Activated CD8-positive, alpha-beta memory T cell treated with anti-CD3 and anti-CD28 coated beads for 48 hours (primary cell): ENCODE results near the gene CRY2.
"Not testable (repeated sequence)": the region's sequence is repeated elsewhere in the genome, so short reads cannot be mapped to it uniquely, and the experiment has no call there.

Experiments
- DNase-seq, 3 experiments: peaks; one replicate each; pipeline ENCODE4 v3.0.0-alpha.2; 2020; ENCODE audit warnings: low read depth in 2 of 3, low spot score in 2 of 3

Gene CRY2

DNA sequence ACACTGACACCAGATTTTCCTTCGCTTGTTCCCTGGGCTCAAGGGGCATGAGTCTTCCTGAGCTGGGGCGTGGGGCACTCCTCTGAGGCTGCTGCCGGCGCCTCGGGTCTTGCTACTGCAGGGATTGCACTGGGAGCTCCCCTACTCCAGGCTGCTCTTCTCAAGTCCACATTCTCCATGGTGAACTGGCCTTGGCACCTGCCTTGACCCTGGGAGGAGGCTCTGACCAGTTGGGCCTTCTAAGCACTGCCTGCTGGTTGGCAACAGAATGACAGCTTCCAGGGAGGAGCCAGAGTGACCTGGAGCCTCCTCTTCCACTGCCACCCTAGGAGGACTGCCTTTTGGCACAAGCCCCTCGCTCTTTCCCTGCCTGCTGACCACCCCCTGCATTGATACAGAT, 50.3 kb downstream of the CRY2 start:
- DNase-seq, result no peak

DNA sequence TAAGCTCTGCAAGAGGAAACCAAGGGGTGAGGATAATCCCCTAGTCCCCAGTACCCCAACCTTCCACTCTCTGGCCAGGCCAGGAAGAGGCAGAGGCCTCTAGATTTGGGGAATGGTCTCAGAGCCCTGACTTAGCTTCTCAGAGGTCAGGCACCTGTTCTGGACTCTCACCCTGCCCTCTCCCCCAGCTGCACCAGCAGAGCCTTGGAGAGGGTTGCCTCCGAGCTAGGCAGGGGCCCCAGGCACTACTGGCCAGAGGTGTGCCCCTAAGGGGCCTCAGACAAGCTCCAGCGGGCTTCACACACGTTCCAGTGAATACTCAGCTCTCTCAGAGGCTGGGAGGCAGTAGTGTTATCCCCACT, 51.8 kb downstream of the CRY2 start:
- no peak for DNase-seq

DNA sequence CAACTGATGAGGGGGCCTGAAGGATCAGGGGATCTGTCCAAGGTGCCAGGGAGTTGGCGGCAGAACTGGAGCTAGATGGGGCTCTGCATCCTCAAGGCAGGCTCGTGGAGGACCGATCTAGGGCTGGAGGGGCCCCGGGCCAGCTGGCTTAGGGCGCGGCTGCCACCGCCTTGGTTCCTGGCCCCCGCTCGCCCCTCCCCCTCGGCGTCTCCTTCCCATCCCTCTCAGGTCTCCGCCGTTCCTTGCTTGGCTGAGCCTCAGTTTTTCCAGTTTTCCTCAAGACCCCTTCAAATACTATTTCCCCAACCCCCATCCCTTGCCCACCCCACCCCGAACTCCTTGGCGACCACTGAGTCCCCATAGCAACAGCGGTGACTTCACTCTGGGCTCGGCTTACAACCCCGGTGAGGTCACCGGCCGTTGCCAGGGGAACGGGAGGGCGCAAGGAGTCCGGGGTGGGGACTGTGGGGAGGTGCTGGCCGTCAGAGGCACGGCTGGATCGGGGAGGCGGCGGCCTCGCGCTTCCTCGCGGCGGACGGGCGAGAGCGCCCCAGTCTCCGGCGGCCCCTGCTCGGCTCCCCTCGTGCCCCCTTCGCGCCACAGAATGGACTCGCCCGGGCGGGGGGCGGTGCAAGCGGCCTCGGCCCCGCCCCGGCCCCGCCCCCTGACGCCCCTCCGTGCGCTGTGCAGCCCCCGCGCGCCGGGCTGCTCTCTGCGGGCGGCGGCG, 52.3 kb downstream of the CRY2 start:
- peak in 2 of 3 experiments; percentile 31 to 32 for DNase-seq

DNA sequence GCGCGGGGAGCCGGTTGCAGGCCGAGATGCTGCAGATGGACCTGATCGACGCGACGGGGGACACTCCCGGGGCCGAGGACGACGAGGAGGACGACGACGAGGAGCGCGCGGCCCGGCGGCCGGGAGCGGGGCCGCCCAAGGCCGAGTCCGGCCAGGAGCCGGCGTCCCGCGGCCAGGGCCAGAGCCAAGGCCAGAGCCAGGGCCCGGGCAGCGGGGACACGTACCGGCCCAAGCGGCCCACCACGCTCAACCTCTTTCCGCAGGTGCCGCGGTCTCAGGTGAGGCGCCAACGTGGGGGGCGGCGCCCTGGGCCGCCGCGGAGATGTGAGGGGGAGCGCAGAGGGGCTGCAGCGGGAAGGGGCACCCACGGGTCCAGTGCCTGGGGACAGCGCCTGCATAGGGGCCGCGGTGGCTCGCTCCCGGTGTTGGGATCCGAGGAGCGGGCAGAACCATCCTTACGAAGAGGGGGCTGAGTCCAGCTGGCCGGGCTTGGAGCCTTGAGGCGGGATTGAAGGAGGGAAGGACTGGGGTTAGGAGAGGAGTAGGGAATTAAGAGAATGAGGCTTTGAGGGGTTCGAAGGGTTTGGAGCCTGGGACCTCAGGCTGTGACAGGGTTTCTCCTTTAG, 53.0 kb downstream of the CRY2 start:
- not testable (repeated sequence) for DNase-seq

DNA sequence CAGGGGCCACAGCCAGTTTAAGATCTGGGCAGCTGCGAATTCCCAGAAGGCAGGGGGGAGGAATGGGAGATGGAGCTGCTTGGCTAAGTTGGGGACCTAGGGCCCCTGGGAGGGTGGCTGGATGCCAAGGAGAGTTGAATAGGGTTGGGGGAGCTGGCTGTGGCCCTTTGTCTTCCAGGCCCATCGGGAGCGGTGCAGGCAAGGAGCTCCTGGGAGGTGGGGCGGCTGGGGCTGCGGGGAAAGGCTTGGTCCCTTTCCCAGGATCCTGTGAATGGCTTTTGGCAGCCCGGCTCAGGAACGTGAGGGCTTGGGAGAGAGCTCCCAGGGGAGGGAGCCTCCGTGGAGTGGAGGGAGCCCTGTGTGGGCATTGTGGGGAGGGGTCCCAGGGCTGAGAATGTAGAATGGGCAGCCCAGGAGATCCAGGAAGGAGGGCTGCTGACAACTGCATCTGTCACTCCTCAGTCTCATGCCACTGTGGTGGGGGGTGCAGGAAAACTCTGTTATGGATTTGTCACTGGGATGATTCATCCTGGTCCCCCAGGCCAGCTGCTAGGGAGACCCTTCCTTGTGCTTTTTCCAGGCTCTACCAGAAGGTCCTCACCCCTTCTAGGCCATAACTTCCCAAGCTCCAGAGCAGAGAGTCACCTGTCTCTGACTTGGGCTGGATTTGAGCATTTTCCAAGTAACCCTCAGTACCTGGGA, 53.8 kb downstream of the CRY2 start:
- DNase-seq, result no peak

DNA sequence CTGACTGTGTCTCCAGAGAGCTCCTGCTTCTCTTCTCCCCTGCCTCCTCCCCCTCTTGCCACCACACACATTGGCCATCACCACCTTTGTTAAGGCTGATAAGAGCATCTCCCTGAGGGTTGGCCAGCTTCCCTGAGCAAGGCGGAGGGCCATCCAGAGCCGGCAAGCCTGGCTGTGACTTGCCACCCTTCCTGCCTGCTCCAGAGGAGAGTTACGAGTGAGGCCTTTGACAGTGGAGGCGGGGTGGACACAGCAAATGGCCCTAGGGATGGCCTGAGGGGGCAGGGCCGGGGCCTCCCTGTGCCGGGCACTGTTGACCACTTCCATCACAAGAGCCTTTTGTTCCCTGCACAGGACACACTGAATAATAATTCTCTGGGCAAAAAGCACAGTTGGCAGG, 54.4 kb downstream of the CRY2 start:
- DNase-seq, result no peak

DNA sequence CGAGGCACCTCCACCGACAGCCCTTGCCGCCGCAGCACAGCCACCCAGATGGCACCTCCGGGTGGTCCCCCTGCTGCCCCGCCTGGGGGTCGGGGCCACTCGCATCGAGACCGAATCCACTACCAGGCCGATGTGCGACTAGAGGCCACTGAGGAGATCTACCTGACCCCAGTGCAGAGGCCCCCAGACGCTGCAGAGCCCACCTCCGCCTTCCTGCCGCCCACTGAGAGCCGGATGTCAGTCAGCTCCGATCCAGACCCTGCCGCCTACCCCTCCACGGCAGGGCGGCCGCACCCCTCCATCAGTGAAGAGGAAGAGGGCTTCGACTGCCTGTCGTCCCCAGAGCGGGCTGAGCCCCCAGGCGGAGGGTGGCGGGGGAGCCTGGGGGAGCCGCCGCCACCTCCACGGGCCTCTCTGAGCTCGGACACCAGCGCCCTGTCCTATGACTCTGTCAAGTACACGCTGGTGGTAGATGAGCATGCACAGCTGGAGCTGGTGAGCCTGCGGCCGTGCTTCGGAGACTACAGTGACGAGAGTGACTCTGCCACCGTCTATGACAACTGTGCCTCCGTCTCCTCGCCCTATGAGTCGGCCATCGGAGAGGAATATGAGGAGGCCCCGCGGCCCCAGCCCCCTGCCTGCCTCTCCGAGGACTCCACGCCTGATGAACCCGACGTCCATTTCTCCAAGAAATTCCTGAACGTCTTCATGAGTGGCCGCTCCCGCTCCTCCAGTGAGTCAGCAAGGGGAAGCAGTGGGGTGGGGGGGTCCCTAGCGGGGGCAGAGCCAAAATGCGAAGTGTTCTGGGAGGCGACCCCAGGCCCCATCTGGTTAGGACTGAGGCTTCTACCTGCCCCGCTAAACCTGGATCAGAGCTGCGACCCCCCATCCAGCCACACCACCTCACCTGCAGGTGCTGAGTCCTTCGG, 55.4 kb downstream of the CRY2 start:
- no peak for DNase-seq

DNA sequence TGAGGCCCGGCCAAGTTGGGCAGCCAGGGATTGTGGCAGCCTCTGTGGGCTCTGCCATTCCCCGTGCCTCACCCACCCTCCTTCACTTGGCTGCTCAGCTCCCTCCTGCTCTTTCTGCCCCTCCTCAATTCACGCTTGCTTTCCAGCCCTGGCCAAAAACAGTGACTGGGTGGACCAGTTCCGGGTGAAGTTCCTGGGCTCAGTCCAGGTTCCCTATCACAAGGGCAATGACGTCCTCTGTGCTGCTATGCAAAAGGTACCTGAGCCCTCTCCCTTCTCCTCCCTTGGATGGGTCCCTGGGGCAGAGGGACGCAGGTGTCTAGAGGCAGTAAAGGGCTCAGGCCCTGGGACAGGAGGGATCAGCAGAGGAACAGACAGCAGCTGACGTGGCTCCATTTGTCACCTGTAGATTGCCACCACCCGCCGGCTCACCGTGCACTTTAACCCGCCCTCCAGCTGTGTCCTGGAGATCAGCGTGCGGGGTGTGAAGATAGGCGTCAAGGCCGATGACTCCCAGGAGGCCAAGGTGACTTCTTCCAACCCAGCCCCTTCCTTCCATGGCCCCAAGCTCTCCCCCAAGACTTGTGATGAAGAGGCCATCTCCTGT, 57.1 kb downstream of the CRY2 start:
- no peak for DNase-seq

DNA sequence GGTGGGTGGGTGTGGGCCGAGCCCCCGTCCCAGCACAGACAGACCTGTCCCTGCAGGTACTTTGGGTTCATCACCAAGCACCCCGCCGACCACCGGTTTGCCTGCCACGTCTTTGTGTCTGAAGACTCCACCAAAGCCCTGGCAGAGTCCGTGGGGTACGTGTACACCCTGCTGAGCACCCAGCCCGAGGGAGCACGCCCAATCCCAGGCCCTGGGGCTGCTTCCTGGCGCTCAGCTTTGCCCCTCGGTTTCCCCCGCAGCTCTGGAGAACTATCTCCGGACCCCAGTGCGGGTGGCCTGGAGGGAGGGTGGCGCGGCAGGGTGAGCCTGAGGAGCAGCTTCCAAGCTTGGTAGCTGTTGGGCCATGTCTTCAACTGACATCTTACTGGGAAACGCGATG, 57.8 kb downstream of the CRY2 start:
- no peak for DNase-seq

DNA sequence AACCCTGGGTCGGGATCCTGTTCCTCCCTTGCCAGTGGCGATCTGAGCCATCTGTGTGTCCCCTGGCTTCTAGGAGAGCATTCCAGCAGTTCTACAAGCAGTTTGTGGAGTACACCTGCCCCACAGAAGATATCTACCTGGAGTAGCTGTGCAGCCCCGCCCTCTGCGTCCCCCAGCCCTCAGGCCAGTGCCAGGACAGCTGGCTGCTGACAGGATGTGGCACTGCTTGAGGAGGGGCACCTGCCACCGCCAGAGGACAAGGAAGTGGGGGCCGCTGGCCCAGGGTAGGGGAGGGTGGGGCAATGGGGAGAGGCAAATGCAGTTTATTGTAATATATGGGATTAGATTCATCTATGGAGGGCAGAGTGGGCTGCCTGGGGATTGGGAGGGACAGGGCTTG, 58.3 kb downstream of the CRY2 start:
- not testable (repeated sequence) for DNase-seq

DNA sequence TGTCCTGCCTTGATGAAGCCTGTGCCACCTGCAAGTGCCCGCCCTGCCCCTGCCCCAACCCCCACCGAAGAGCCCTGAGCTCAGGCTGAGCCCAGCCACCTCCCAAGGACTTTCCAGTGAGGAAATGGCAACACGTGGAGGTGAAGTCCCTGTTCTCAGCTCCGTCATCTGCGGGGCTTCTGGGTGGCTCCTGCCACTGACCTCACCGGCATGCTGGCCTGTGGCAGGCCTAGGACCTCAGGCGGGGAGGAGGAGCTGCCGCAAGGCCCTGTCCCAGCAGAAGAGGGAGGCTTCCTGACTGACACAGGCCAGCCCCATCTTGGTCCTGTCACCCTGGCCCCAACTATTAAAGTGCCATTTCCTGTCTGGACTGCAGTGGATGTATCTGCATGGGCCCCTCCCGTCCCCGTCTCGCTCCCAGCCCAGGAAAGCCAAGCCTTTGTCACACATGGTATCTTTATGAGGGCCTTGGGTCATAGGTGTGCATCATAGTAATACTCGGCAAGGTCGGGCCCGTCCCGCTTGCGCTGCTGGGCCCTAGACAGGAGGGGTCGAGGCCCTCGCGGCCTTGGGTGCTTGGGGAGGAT, 58.9 kb downstream of the CRY2 start:
- DNase-seq, result no peak

DNA sequence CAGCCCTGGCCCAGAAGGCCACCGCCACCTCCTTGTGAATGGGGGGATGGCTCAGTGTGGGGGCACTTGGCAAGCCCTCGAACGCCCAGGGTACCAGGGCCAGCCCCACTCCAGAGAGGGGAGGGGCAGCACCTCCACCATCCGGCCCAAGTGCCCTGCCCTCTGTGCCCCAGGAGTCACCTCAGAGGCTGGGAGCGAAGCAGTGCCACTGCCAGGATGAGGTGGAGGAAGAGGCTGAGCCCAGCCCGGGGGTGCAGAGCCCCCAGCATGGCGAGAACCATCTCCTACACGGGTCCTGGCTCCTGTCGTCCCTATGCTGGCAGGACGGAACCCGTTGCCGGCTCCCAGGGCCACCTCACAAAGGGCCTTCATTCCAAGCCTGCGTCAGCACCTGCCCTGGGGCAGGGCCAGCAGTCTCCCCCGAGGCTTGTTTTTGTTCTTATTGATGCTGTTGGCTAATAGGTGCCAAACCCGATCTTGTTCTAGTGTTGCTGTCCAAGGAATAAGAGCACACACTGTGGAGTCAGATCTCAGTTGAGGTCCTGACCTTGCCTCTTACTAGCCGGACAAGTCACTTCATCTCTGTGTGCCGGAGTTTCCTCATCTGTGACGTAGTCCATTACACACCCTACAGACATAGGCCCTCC, 59.8 kb downstream of the CRY2 start, which contains the start of gene FREY1:
TSS of gene FREY1 (minus strand) at position 307 of the 647 bp plus-strand sequence. CDS start at position 281, 26 bp downstream.
- DNase-seq, result no peak

DNA sequence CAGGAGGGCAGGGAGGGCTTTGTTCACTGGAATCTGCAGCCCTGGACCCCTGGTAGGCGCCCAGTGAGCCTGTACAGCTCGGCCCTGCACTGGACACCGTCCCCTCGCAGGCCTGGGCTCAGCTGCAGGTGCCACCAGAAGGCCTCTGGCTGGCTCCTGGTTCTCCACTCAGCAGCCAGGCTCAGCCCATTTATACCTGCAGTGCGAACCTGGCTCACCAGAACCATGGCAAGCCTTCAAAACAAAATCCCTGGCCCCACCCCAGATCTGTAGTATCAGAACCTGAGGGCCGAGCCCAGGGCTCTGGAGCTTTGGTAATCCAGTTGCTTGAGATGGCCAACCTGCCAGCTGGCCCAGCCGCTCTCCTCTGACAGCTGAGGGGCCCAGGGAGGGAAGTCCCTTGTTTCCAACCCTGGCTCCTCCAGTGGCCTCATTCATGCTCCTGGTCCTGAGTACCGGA, 60.7 kb downstream of the CRY2 start:
- no peak for DNase-seq

DNA sequence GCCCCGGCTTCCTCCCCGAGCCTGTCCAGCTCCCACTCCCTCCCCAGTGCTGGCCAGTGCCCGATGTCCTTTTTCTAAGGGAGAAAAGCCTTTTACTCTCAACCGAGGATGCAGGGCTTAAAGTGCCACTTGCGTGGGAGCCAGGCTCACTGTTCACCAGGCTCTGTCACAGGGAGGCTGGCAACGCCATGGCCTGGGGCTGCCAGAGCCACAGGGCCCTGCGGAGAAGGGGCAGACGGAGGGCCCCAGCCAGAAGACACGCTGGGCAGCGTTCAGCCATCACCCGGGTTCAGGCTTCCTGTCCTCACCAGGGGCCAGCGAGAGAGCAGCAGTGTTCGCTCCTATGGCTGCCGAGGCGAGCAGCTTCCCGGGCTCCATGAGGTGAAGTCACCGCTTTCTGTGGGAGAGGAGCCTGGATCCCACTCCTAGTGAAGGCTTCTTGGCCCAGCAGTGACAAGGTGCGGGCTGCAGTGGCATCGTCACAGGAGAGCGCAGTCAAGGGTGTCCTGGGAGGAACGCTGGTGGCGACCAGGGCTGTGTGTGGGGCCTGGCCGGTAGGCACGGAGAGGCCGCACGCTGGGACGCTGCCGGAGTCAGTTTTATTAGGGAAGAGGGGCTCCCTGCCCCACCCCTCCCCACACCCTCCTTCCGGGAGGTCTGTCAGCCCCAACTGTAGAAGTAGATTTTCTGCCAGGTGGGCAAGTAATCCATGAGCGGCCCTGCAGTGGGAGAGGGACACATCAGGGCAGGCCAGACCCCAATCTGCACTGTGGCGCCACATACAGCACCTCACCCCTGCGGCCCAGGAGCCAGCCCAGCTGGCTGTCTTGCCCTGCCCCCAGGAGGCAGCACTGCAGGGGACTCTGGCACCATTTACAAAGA, 62.6 kb downstream of the CRY2 start:
- DNase-seq, result no peak

DNA sequence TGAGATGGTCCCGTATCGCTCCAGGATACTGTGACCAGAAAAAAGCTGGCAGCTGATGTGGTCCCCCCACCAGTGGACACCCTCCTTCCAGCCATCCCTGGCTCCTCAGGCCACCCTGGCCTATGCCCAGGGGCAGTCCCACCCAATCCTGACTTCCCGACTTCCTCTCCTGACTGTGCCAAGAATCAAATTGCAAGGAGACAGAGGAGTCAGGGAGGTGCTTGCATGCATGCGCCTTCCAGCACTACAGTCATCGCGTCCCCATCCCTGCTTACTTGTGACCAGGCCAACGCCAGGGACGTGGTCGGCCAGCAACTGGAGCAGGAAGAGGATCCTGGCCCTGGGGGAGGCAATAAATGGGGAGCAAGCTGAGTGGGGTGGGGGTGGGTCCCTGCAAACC, 63.3 kb downstream of the CRY2 start:
- DNase-seq, result no peak

DNA sequence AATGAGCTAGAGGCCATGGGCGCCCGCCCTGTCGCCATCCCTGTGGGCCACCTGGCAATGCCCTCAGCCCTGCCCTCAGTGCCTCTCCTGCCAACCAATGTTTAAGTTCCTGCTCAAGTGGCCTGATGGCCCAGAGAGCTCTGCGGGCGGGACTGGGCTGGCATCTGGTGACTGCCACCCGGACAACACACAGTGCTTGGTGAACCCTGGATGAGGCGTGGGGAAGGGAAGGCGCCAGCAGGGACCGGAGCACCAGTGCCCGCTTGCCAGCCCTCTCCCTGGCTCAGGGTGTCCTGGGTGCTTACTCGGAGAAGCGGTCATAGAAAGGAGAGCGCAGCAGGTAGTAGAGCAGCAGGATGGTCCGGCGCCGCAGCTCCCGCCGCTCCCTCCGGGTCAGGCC, 66.2 kb downstream of the CRY2 start:
- DNase-seq, result no peak

DNA sequence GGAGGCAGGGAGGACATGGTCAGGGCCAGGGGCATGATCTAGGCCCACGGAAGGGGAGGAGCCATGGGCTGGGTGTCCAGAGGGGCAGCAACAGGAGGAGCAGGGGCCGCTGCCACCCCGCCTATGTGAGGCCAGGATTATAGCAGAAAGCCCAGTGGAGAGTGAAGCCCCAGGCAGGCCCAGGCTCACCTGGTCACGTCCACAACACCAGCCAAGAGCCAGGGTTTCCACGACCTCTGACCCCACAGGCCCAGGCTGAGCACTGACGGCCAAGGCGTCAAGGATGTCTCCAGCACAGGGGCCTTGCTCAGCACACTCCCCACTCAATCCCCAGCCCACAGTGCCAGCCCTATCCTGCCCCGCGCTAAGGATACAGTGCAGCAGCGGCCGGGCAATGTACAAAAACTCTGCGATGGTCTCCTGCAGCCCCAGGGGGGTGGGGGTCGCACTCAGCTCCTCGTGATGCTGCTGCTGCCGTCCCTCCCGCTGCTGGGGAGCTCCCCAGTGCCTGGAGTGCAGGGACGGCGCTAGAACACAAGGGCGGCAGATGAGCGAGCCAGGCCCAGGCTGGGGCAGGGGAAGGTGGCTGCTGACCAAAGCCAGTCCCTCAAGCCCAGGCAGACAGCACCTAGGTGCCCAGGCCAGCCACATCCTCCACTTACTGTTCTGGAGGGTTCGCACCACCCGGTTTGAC, 66.8 kb downstream of the CRY2 start:
- no peak for DNase-seq

DNA sequence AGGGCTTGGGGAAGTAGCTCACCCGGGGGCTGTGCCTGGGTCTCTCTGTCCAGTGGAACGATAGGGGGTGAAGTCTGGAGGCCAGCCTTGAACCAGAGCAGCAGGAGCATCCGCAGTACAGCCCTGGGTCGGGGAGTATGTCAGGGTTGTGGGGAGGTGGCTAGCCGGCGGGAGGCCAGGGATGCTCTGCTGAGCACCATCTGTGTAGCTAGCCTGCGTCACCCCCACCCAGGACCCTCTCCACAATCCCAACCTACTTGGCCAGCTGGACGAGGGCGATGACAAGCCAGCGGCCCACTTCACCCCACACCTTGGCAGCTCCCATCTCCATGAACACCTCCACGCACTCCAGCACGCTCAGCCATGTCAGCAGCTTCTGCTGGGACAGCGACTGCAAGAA, 68.2 kb downstream of the CRY2 start:
- DNase-seq, result no peak
